HG03060 (cell line): ENCODE data around the gene SMIM33.
A peak's percentile ranks its signal among the peaks of the same experiment; 100 is the strongest.
"Not testable (repeated sequence)": the region's sequence is repeated elsewhere in the genome, so short reads cannot be mapped to it uniquely, and the experiment has no call there.

Experiments used
- ATAC-seq: cut with Tn5 transposase; IDR thresholded peaks from one replicate; pipeline ENCODE4 v1.9.1; 2021; ENCODE audit warnings: low read depth, moderate number of reproducible peaks; ENCODE audit not compliant: unreplicated experiment

The SMIM33 gene

DNA sequence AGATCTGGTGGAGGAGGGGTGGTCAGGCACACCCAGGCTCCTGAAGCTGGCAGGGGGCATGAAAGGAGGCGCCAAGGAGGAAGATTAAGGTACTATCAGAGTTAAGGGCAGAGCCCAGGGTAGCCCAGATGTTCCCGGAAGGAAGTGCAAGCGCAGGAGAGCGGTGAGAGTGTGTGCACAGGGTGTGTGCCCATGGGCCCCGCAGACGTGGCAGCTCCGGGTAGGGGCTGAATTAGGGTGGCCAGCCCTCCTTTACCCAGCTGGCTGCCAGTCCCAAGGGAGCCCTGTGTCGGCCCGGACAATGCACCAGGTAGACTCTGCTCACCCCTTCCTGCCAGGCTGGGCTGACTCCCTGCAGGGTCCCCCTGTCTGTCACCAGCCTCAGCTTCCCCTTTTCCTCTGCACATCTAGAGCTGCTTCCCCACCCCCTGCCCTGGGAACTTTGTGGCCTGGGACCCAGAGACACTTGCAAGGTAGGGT is at the start of gene SMIM33:
Gene SMIM33 (plus strand): TSS at position 184 of the 480 bp plus-strand sequence. CDS start 118 bp downstream, at position 302.
- ATAC-seq: no peak

DNA sequence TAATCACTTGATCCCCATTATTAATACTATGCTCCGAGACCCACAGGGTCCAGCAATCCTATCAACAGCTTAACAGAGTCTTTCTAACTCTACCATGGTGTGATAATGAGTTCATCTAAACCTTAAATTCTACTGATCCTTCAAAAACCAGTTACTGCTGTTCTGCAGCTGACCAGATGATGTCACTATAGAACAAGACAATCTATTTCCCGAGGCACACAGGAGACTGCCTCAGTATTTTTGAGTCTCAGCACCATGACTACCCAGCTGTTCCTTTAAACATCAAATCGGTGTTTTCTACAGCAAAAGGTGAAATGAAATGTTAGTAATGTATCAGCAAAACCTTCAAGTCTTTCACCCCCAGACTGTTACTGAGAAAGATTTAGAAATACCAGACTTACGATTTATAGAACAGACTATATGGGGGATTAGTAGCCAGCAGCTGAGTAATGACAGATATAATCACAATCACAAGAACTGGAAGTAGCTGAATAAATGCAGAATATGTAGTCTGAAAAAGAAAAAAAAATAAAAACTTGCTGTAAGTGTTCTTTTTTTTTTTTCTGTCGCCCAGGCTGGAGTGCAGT is 48.4 kb upstream of the SMIM33 start:
- ATAC-seq: no peak

DNA sequence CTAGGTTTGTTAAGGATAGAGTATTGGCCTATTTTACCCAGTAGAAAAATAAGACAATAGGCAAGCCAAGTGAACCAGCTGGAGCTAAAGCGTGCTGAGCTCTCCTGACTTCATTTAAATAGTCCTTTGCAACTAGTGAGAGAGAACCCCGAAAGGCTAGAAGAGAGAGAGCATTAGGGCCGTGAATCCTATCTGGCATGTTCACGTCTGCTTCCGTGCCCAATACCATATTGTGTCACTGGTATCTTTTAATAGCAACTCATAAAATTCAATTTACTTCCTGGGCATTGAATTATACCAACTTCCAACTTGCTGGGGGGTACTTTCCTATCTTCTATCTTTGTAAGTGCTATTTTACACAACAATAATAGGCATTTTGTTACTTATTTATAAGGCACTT is 45.3 kb upstream of the SMIM33 start:
- ATAC-seq: no peak

DNA sequence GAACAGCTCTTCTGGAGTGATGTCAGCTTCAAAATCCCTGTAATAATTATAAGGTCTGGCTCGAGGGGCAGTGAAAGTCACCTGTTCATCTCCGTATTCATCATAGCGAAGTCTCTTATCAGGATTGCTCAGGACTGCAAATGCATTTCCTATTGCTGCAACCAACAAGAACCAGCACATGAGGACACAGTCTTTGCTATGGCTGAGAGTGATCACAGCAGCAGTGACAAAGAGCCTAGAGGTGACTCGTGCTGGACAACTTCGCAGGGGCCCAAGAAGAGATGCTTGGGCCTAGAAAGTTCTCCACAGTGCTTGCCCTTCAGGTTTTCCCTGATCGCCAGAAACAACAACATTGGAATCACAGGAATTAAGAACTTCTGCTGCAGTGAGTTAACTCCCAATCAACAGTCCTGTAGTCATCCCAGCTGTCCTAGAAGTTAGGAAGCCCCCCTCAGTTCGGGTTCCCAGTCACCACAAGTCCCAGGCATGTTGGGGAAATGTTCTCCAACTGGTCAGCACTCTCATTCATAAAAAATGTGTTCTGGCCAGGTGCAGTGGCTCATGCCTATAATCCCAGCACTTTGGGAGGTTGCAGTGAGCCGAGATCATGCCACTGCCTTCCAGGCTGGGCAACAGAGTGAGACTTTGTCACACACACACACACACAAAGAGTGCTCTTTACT is 44.5 kb upstream of the SMIM33 start:
- no peak for ATAC-seq

DNA sequence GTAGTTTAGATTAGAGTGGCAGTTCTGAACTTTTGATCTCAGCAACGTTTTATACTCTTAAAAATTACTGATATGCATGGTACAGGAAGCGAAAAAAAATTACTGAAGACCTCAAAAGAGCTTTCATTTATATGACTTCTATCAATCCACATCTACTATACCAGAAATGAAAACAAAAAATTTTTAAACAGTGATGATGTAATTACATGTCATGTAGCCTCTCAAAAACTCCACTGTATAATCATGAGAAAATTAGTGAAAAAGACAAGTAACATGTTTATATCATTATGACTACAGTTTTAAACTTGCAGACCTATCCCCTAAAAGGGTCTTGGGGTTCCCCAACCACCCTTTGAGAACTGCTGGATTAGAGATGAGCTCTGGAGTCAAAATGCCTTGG is 40.8 kb upstream of the SMIM33 start:
- ATAC-seq: no peak

DNA sequence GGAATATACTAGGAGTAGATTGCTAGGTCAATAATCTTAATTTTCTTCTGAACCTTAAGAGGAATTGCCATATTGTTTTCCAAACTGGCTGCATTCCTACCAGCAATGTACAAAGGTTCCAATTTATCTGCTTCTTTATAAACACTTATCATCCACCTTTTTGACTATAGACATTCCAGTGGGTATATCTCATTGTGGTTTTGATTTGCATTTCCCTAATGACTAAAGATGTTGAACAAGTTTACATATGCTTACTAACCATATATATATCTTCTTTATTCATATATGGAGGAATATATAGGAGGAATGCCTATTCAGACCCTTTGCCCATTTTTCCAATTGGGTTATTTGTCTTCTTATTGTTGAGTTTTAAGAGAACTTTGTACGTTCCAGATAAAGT is 39.1 kb upstream of the SMIM33 start:
- no peak for ATAC-seq

DNA sequence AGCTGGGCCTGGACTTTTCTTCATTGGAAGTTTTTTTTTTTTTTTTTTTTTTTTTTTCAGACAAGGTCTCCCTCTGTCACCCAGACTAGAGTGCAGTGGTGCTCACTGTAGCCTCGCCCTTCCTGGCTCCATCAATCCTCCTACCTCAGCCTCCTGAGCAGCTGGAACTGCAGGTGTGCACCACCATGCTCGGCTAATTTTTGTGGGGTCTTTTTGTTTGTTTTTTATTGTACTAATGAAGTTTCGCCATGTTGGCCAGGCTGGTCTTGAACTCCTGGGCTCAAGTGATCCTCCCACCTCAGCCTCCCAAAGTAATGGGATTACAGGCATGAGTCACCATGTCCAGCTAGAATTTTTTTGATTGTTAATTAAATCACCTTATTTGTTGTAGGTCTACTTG is 35.1 kb upstream of the SMIM33 start:
- ATAC-seq: no peak

DNA sequence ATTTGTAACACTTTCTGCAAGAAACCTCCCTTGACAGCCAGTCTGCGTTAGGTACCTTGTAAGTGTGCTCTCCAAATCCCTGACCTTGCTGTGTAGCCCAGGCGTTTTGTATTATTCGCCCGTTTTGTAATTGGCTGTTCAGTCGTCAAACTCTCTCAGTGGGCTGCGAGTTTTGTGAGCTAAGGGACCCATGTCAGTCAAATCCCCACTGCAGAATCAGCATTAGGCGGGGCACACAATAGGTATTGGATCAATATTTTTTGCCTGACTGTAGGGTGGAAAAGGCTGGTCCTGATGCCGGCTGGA is 32.1 kb upstream of the SMIM33 start:
- no peak for ATAC-seq

DNA sequence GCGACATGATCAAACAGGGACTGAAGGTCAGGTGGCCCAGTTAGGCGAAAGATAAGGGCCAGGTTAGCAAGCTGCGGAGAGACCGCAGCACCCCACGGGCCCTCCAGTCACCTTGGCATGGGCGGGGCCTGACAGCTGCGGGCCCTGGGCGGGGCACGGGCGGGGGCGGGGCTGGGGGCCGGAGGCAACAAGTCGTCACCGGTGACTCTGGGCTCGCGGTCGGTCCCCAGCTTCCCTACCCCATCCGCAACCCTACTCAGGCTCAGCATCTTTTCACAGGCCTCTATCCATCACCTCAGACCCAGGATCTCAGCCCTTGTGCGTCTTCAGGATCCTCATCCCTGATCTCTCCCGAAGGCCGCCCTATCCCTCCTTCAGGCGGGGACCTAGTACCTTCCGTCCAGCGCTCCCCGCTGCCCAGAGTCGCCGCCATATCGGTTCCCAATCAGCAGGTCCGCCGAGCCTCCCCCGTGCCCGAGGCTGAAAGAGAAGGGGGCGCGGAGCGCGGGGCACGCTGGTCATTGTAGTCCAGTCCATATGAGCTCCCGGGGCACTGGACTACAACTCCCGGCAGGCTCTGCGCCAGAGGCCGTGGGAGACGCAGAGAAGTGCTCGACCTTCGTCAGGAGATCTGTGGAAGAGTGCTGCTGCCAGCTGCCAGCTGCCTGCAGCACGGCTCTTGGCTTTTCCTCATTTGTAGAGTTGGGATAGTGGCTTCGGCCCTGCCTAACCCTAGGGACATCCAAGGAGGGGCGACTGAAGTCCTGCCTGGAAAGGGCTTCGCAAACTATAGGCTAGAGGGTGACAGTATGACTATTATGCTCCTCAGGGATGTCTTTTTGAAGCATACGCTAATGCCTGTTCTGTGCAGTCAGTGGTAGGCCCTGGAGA is 31.5 kb upstream of the SMIM33 start, which contains the start of gene DNAJC18:
Gene DNAJC18 (minus strand): TSS at position 513 of the 891 bp plus-strand sequence. CDS start 80 bp downstream, at position 433.
- peak; percentile 52 for ATAC-seq

DNA sequence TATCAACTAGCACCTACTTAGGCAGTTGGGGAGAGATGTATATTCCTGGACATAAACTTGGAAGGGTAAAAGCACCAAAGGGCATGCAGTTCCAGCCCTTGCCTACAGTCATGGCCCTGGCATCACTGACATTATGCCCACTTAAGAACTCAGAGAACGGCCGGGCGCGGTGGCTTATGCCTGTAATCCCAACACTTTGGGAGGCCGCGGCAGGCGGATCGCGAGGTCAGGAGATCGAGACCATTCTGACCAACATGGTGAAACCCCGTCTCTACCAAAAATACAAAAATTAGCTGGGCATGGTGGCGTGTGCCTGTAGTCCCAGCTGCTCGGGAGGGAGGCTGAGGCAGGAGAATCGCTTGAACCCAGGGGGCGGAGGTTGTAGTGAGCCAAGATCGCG is 30.4 kb upstream of the SMIM33 start:
- ATAC-seq: not testable (repeated sequence)

DNA sequence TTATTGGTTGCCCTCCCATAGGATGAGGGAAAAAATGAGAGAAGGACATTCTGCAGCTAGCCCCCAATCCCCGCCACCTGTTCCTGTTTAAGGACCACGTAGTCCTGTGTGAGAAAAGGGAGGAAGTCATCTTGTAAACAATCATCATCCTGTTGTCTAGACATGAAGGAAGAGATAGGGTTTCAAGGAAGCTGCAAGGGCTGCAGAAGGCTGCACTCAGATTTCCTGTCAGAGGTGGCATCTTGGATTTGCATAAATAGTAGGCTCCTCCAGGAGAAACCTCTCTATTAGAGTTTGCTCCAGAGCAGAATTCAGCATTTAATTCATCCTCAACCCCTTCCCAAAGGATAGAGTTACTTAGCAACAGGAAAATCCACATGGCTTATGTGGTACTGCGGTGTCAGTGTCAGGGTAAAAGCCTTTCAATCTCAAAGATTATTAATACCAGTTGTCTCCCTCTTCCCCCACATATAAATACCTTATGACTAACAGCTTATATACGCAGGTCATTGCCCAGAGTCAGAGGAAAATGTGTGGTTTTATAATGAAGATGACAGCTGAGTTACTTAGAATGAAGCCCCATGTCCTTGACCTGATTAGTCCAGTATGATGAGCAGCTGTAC is 26.9 kb upstream of the SMIM33 start:
- no peak for ATAC-seq

DNA sequence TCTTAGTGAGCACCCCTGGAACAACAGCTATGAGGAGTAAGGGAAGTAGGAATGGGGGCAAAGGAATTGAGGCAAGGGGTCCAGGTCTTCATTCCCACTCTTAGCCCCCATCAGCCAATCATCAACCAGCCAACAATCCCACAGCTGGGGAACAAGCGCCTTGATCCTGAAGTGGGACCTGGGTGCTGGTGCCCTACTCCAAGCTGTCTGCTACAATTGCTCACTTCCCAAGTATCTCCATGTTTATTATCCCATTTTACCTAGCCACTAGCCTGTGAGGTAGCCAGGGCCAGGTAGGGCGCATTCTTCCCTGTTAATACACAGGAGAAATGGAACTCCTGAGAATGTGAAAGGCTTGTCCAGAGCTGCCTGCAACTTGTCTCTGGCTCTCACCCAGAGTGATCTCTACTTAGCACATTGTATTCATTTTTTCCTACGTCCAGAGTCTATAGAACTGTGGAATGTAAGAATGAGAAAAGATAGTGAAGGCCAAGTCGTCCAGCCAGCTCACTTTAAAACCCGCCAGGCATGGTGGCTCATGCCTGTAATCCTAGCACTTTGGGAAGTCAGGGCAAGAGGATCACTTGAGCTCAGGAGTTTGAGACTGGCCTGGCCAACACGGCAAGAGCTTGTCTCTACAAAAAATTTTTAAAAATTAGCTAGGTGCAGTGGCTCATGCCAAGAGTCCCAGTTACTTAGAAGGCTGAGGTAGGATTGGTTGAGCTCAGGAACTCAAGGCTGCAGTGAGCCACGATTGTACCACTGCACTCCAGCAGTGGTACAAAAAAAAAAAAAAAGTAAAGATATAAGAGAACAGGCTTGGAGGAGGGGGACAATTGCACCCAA is 25.3 kb upstream of the SMIM33 start:
- ATAC-seq: no peak

DNA sequence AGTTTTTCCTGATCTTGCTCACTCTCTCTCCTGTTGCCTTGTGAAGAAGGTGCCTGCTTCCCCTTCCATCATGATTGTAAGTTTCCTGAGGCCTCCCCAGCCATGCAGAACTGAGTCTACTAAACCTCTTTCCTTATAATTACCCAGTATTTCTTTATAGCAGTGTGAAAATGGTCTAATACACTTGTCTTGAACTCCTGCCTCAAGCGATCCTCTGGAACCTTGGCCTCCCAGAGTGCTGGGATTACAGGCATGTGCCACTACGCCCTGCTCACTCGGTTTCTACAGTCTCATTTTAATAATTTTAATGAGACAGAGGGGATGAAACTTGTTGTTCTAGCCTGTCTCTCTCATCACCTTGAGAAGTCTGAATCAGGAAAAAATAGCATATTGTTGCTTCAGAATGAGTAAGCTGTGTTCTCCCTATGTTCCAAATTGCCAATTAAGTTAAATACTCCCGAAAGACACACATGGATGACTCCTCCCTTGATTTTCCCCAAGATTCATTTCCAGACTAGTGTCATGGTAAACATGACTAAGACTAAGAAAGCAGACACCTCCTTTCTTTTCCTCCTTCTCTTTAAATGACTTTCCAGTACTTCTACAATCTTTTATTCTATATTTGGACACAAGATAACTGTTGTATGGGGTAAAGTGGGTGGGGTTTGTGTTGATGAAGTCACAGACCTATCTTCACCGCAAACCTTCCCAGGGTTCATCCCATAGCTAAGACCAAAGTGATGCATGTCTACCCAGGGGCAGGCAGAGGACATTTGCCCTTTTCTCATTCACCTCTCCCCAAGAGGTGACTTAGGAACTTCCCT is 23.6 kb upstream of the SMIM33 start:
- no peak for ATAC-seq

DNA sequence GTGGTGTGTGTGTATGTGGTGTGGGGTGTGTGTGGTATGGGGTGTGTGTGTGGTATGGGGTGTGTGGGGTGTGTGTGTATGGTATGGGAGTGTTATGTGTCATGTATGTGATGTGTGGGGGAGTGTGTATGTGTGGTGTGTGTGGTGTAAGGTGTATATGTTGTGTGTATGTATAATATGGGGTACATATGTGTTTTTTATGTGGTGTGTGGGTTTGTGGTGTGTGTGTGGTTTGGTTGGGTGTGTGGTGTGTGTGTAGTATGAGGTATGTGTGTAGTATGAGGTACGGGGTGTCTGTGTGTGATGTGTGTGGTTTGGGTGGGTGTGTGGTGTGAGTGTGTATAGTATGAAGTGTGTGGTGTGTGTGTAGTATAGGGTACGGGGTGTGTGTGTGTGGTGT is 19.6 kb upstream of the SMIM33 start:
- no peak for ATAC-seq

DNA sequence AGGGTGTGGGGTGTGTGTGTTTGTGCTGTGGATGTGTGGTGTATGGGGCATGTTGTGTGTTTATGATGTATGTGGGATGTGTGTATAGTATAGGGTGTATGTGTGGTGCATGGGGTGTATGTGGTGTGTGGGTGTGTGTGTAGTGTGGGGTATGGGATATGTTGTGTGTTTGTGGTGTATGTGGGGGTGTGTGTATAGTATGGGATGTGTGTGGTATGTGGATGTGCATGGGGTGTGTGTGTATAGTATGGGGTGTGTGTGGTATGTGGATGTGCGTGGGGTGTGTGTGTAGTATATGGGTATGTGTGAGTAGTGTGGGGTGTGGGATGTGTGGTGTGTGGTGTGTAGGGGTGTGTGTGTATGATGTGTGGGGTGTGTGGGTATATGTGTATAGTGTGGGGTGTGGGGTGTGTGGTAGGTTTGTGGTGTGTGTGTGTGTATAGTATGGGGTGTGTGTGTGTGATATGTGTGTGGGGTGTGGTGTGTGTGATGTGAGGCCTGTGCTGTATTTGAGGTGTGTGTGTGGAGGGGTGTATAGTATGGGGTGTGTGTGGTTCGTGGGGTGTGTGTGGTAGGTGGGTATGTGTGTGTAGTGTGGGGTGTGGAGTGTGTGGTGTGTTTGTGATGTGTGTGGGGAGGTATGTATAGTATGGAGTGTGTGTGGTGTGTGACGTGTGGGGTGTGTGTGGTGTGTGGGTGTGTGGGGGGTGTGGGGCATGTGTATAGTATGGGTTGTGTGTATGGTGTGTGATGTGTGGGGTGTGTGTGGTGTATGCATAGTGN is 18.7 kb upstream of the SMIM33 start:
- ATAC-seq: no peak

DNA sequence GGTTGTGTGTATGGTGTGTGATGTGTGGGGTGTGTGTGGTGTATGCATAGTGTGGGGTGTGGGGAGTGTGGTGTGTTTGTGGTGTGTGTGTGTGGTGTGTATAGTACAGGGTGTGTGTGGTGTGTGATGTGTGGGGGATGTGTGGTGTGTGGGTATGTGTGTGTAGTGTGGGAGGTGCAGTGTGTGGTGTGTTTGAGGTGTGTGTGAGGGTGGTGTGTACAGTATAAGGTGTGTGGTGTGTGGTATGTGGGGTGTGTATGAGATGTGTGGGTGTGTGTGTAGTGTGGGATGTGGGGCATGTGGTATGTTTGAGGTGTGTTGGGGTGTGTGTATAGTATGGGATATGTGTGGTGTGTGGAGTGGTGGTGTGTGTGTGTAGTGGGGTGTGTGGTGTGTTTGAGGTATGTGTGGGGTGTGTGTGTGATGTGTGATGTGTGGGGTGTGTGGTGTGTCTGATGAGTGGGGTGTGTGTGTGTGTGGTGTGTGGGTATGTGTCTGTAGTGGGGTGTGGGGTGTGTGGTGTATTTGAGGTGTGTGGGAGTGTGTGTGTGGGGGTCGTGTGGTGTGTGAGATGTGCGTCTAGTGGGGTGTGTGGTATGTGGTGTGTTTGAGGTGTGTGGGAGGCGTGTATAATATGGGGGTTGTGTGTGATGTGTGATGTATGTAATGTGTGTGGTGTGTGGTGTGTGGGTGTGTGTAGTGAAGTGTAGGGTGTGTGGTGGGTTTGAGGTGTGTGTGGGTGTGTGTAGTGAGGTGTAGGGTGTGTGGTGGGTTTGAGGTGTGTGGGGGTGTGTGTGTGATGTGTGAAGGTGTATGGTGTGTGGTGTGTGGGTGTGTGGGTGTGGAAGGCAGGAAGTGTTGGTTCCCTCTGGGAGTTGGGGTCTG is 16.9 kb upstream of the SMIM33 start:
- ATAC-seq: no peak

DNA sequence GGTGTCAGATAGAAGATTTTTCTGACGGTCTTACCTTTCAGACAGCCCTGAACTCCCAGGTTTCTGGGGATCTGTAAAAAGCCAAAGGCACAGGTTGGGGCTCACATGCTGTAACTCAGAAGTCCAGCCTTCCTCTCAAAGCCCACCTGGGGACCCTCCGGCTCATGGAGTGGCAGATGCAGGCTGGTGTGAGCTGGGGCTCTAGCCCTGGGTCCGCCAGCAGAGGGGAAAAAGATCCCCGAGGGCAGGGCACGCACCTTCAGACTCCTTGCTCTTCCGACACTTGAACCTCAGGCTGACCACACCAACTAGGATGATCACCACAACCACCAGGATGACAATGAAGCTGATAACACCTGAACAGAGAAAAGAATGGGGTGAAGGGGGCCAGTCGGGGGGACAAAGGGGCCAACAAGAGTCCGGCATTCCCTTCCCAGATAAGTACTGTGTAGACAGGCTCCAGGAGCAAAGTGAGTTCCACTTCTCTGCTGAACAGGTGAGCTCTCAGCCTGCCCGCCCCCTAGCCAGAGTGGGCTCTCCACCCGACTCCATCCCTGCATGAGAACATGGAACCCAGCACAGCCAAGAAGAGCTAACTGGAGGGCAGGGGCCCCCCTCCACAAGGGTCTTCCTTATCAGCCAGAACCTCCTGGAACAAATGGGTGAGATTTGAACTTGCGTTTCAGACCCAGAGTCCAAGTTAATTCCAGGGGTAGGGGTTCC is 16.1 kb upstream of the SMIM33 start:
- no peak for ATAC-seq
